ENCODE data around the gene OAF. TPM values are rescaled to one million over a fixed set of nuclear protein-coding genes. Genes with fewer than 3 reads are reported as not detected.

OAF gene
- total RNA-seq, 1 donor from 2014 or later, result 6.3 TPM

DNA sequence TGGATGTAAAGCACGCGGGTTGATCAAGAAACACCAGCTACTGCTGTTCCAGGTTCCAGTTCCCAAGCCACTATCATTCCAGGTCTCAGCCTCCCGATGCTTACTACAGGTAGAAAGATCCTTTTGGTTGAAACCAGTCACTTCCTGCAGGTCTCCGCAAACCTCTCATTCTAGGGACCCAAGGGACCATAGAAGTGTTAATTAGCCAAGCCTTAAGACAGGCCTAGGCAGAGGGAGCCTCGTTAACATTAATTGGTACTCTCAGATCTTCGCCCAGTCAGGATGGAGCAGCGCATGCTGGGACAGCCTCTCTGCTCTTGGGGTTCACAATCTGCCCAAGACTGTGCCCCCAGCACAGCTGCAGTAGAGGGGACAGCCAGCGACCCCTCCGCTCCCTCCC lies 11.2 kb upstream of the OAF start:
- DNase-seq (ENCODE audit: low read depth), result no peak

DNA sequence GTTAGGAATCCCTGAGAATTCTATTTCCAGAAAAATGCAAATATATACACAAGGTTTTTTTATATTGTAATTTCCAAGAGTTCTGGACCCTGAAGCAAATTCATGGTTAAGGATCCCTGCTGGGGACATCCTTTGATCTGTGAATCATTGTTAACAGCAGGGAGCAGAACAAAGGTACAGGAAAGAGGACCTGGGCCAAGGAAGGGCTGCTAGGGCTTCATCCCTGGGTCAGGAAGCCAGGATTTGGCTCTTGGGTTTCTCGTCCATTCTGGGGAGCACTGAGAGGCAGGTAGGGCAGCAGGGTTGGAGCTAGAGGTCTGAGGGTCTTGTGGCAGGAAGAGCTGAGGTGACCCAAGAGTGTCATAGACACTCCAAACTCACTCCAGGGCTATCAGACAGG lies 10.2 kb upstream of the OAF start:
- DNase-seq (ENCODE audit: low read depth), result no peak

DNA sequence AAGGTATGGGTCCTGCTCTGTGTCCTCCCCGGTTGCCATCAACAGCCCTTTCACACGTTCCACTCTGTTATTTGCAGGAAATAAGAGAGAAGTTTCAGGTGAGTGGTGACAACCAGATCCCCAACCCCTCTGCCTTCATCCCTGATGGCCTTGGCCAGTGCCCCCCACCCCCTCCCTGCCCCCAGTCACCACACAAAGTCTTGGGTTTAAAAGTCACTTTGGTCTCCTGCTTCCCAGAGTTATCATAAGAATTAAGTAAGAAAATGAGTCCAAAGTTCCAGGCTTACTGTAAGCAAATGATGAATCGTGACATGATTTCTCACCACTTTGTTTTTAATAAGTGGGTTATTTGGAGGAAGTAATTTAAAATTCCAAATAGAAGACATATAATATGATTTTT lies 9.2 kb upstream of the OAF start:
- DNase-seq (ENCODE audit: low read depth), result no peak

DNA sequence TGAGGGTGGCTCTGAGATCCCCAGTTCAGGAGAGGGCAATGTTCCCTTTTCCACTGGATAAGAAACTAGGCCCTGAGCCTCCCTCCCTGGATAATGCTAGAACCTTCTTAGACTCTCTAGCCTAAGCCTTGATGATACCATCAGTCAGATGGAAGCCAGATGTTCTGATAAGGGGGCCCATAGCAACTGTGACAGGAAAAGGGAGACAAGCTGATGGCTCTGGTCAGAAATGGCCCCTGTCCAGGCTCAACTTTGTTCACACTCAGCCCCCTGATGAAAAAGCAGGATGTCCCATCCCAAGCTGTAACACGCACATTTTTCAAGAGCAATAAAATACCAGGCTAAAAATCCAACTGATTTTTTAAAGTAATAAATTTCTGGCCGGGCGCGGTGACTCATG lies 7.2 kb upstream of the OAF start:
- no peak for DNase-seq (ENCODE audit: low read depth)

DNA sequence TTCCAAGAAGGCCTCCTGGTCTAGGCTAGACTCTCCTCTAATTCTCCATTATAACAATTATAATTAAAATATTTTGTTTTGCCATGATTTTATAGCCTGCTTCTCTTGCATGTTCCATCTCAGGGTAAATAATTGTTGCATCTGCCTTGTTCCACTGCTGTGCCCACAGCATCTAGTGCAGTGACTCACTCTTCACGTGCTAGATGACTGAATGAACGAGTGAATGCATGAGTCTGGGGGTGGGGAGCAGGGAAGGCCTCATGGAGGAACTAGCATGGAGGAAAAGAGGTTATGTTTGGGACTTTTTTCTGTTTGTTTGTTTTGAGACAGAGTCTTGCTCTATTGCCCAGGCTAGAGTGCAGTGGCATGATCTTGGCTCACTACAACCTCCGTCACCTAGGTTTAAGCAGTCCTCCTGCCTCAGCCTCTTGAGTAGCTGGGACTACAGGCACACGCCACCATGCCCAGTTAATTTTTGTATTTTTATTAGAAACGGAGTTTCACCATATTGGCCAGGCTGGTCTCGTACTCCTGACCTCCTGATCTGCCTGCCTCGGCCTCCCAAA lies 5.2 kb upstream of the OAF start:
- peak; percentile 54 for DNase-seq (ENCODE audit: low read depth)

DNA sequence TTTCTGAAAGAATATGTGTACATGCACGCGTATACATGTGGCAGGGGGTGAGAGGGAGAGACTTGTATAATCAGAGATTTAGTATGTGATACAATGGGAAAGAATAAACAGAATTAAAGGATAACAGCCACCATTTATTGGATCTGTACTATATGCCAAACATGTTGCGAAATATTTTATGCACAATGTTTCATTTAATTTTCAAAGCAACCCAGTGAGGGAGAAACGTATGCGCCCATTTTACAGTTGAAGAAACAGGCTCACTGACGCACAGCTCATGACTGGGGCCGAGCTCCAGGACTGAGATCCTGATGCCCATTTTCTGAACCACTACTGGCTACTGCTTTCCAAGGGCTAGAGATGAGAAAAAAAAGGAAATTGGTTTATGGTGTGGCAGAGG lies 3.3 kb upstream of the OAF start:
- no peak for DNase-seq (ENCODE audit: low read depth)

DNA sequence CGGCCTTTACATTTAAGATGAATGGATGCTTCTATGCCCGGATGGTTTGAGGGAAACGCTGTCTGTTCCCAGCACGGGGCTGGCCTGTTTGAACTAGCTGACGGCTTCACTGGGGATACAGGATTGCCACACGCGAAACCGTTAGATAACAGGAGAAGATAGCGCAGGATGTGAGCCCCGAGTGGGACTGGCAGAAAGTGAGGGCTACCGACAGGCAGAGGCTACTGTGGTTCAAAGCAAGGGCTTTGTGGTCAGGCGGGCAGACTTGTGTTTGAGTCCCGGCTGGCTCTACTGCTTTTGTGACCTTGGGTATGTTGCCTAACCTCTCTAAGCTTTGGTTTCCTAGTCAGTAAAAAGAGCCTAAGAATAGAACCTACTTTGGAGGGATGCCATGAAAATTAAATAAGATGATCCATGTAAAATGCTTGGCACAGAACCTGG lies 2.8 kb upstream of the OAF start:
- peak; percentile 26 for DNase-seq (ENCODE audit: low read depth)

DNA sequence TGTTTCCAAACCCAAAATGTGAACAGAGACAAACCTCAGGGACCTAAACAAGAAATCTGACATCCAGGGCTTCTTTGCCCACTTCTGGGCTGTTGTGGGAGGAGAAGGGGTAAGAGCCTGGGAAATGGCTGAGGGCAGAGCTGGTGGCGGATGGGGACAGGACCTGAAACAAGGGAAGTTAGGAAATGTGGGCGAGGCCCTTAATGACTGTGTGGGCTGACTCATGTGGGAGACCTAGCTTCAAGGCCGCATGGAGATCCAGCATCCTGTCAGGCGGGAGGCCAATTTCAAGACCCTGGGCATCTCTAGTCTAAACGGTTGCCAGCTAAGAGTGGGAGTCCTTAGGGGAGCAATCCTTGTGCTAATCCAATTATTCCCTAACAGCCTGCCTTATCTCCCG lies 2.1 kb upstream of the OAF start:
- no peak for DNase-seq (ENCODE audit: low read depth)

DNA sequence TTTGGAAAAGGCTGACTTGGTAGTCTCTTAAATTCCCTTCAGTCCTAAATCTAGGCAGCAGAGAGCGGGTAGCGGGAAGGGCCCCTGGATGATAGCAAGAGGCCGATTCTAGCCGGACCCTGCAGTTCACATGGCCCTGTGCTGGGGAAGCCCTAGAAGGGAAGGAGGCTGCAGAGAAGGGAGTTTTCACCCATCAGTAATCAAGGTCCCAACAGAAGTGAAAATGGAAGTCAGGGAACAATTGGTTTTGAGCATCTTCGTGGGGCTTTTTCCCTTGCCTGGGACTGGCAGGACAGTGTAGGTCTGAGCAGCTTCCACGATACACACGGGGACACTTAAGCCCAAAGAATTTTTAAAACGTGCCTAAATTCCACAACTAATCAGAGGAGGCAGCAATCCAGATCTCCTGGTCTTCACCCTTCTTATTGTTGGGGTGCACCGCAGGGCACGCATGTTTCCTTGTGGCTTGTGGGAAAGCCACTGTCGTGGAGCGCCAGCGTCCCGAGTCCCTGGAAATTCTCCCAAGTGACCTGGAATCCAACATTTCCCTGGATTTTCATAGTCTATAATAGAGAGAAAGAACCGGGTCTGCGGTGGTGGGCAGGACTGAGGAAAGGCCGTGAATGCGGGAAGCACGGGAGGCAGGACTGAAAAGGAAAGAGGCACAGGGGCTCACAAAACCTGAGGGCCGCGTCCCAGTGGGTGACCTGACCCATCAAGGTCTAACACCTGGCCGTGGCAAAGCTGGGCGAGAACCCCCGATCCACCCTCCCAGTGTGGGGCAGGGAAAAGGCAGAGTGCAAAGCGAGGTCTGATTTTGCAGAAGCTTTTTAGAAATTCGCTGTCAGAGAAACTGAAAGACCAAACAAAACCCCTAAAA lies 846 bp upstream of the OAF start:
- DNase-seq (ENCODE audit: low read depth), result no peak

DNA sequence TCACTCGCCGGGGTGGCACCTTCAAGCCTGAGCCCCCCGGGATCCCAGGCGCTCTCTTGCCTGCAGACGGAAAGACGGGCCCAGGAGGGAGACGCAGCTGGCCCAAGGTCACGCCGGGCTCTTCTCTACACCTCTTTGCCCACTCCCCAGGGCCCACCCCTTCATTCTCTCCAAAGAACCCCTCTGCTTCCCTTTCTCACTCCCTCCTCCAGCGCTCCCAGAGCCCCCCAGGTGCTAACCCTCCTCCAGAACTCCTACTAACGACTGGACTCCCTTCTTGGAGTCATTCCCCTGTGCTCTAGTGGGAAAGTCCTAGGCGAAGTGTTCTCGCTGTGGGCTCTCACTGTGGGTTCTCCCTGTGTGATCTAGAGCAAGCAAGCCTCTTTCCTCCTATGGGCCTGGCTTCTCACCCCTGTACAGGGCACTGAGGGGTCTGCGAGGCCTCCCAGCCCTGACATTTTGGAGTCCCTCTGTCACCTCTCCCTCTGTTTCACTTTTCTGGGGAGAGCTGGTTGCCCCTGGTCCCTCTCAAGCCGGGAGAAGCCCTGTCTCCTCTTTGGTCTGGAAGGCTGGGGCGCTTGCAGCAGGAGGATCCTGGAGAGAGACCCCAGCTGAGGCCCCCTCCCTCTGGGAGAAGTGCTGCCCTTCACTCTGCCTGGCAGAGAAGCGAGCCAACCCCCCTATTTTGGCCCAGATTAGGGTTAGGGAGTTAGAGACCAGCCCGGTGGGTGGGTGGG lies 858 bp downstream of the OAF start:
- DNase-seq (ENCODE audit: low read depth), result no peak

DNA sequence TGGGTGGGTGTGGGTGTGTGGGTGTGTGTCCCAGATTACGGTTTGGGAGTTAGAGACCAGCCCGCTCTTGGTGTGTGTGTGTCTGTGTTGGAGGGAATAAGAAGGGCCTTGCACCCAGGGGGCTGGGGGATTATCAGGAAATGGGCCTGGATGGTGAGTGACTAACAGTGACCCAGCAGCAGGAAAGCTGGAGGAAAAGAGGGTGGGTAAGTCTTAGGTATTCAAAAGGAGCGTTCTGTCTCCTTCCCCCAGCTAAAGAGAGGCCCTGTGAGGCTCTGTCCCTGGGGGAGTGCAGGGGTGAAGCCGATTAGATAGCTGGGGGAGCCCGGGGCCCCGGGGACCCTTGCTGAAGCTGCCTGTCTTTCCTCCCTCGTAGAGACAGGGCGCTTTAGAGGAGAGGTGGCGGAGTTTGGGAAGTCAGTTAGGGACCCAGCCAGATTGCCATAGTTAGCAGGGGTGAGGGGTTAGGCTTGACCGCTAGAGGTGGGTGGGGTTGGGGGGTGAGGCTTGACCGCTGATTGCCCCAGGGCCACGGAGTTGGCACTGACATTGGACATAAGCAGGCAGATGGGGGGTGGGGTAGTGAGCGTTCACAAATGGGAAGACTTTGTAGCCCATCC lies 1.5 kb downstream of the OAF start:
- no peak for DNase-seq (ENCODE audit: low read depth)

DNA sequence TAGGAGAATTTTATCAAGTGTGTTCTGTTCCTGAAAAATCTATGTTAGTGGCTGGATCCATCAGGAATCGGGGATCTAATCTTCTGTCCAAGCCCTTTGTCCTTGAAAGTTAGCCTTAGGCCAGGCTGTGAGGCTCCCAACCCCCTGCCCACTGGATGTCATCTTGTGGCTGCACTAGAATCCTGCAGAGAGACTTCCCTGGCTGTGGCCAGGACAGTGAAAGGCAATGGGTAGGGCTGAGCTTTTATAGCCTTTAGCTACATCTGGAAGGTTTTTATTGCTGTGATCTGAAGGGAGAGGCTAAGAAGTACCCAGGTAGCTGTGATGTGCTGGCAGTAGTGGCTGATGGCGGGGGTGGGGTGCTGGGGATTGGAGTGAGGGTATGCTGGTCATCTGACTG lies 2.1 kb downstream of the OAF start:
- DNase-seq (ENCODE audit: low read depth), result no peak

DNA sequence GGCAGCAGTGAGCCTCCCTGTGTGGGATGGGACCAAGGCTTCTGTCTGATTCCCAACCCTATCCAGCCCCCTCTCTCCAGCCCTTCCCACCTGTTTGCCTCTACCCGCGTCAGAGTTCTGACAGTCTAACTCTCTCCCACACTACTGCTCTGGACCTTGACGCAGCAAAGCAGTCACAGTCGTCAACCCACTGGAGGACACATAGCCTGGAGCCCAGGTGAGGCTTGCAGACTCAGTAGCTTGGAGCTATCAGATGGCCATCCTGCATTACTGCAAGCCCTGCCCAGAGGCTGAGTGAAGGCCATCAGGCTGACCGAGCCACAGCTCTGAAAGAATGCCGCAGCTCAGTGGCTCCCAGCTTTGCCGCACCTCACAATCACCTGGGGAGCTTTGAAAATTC lies 3.7 kb downstream of the OAF start:
- no peak for DNase-seq (ENCODE audit: low read depth)

DNA sequence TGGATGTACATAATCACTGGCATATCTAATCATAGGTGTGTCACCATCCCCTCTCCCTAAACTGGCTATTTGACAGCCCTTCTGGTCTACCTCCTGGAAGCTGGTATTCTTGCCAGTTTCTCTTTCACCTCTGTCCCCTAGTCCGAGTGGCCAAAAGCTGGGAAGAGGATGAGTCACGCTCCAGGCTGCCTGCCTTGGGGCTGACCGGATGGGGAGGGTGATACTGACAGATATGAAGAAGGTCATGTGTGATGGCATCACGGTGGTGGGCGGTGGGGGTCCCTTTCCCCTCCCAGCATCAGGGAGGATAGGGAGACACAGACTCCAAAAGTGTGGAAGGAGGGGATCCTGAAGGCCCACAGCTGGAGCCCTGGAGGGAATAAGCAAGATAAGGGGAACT lies 4.8 kb downstream of the OAF start:
- no peak for DNase-seq (ENCODE audit: low read depth)

DNA sequence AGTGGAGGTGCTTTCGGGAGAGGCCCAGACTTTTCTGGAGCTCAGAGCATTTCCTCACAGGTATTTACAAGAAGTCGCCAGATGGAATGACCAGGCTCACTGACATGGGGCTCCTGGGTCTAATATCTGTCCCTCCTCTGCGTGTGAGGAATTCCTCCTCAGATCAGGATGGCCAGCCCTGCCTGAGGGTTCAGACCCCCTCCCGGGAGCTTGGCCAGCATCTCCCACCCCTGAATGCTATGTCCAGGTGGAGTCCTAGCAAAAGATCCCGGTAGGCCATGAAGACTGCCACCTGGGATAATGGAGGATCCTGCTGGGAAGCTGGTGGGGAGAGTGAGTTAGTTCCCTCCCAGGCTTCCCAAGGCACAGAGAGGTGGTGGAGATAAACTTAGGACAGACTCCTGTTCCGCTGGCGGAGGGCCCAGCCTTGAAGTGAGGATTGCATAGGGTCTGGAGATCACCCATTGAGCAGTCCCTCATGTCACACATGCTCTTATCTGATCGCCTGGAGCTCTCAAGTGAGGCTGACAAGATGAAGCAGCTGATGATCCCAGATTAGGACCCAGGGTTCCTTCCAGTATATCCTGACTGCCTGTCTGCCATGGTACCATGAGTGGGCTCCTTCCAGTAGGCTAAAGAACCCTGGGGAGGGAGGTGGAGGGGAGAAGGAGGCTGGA lies 5.7 kb downstream of the OAF start:
- no peak for DNase-seq (ENCODE audit: low read depth)

DNA sequence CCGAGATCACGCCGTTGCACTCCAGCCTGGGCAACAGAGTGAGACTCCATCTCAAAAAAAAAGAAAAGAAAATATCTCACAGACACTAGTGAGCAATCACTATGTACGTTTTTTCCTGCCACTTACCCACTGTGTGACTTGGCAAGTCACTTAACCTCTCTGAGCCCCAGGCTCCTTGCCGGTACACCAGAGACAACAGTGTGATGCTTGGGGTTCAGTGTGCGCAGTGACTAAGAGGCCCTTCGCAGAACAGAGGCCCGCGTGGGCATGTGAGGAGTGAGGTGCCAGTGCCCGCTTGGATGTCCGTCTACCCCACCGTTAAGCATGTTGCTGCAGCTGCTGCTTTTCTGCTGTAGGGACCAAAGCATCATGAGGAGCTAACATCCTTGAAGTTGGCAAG lies 6.7 kb downstream of the OAF start:
- DNase-seq (ENCODE audit: low read depth), result no peak

DNA sequence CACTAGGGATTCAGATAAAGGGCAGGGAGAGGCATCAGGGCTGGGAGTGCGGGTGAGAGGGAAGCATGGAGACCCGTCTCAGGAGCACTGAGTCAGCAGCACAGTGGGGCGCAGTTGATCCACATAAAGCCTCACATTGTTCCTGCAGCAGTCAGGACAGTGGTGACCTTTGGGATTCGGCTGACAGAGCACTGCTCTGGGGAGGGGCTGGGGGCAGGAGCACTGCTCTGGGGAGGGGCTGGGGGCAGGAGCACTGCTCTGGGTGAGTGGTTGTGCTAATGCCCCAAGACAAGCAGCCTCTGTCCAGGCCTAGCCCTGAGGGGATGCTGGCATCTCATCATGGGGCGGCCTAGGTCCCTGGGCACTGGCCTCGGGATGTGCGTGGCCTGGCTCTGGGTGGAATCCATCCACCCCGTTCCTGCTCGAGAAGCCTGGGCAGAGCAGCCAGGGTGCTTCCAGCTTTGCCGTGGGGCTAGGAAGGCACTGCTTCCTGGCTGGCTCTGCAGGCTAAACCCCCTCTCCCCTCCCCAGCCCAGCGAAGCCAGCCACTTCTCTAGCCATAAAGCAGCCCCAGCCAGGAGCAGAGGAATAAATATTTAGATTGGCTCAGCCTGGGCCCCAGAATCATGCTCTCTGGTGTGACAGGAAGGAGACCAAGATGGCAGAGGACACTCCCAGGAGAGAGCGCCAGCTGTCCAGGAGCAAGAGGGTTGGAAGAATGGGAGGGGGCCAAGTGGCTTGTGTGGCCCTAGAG lies 7.3 kb downstream of the OAF start:
- DNase-seq (ENCODE audit: low read depth), result no peak

DNA sequence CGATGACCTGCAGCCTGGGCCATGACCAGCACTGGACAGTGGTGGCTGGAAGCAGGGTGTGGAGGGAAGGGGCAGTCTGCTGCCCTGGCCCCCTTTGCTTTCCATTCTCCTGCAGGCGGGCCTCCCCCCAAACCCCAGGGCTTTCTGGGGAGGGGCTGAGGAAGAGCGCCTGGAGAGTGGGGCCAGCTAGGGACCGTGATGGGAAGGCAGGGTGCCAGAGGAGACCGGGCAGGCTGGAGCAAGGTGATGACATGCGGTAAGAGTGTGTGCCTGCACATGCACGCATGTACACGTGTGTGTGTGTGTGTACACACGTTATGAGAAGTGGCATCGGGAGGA lies 7.8 kb downstream of the OAF start:
- no peak for DNase-seq (ENCODE audit: low read depth)

DNA sequence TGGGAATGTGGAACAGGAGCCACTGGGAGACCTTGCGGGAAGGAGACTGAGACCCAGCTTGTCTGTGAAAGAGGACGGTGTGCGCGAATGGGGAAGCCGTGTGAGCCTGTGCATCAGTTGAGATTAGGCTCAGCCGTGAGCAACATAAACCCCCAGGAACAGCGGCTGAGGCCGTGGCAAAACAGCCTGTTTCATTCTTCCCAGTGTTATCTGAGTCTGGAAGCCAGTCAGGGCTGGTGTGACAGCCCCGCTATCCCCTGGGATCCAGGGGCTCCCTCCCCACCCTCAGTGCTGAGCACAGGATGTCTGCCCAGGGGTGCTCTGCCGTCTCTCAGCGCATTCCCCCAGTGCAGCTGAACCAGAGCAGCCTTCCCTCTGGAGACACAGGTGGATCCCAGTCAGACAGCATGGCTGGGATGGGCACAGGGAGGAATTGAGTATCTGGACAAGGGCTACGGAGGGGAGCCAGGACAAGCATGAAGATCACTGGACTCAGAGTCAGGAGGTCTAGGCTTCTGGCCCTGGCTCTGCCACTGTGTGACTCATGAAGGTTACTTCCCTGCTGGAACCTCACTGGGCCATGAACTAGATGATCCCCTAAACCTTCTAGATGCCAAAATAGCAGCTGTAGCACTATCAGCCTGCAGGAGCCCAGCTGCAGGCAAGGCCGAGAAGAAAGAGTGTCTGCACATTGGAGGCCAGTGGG lies 8.6 kb downstream of the OAF start:
- peak; percentile 21 for DNase-seq (ENCODE audit: low read depth)
